Measurements from ENCODE around the gene ADGRE2. TPM values are rescaled to one million over a fixed set of nuclear protein-coding genes. Genes with fewer than 3 reads are reported as not detected.
"Not testable (repeated sequence)": the region's sequence is repeated elsewhere in the genome, so short reads cannot be mapped to it uniquely, and the experiment has no call there.

The ADGRE2 gene
- total RNA-seq, 2 experiments from 2014 or later, result 0.11 TPM; not detected in 1

DNA sequence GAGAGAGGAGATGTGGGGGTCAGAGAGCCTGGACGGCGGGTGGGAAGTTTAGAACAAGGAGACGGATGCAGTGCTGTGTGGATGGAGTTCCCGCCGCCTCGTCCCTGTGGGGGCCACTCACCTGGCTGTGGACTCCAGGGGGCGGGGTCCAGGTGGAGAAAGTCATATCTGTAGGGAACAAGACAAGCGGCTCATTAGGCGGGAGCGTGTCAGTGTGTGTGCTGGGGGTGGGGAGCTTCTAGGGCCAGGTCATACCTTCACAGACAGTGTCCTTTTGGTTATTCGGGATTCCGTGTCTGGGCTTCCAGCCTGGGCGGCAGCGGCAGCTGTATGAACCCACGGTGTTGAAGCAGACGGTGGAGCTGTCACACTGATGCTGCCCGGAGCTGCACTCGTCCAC is 13.0 kb downstream of the ADGRE2 start:
- H3K9me3 ChIP-seq (ENCODE audit: low read length); H3K4me1 ChIP-seq (ENCODE audit: insufficient read depth, low read length, poor library complexity, severe bottlenecking); H3K9me2 ChIP-seq (ENCODE audit: insufficient read depth, low read length); H3K36me3 ChIP-seq (ENCODE audit: insufficient read depth, low read length); H2AFZ ChIP-seq (ENCODE audit: low read length); H3K4me3 ChIP-seq (ENCODE audit: low read depth, low read length, poor library complexity, severe bottlenecking); intact Hi-C loops (cut with micrococcal nuclease; ENCODE audit: unreplicated experiment); DNase-seq (ENCODE audit: low spot score); H3K79me2 ChIP-seq (ENCODE audit: insufficient read depth, low read depth, low read length); H3K27ac ChIP-seq (ENCODE audit: low read depth, low read length, poor library complexity, severe bottlenecking); H4K20me1 ChIP-seq (ENCODE audit: insufficient read depth, low read length); H3K4me2 ChIP-seq (ENCODE audit: low read length); BruUV-seq (replicated peaks); POLR2A ChIA-PET: not testable (repeated sequence)
- CTCF ChIA-PET (ENCODE audit: unreplicated experiment), result interaction anchor here (0.6 kb wide), 1 partner anchor 456 kb away, joined by 5 read pairs; no protein-coding TSS in a partner anchor

DNA sequence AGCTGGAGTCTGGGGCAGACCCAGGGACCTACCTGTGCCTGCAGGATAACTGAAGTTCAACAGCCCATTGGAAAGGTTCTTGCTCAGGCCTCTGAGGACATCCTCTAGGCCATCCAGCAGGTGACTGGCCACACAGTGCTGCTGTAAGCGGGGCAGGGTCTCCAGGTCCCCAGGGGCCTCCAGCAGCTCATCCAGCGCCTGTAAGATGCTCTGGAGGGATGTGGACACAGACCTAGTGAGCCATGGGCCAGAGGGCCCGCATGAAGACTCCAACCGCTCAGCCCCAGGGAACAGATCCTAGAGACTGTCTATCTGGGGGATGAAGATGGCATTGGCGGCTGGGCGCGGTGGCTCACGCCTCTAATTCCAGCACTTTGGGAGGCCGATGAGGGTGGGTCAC is 14.0 kb downstream of the ADGRE2 start:
- H3K4me1 ChIP-seq (ENCODE audit: insufficient read depth, low read length, poor library complexity, severe bottlenecking), result no peaks in the 10 kb centered on the region
- ChIA-PET CTCF (ENCODE audit: unreplicated experiment) (no interaction called here), POLR2A (no interaction called here)
- TF ChIP-seq EZH2phosphoT487 (IDR thresholded peaks at IDR 0.05; ENCODE audit: borderline replicate concordance, low read depth, low read length), result no peak
- TF ChIP-seq, protein P1, sequence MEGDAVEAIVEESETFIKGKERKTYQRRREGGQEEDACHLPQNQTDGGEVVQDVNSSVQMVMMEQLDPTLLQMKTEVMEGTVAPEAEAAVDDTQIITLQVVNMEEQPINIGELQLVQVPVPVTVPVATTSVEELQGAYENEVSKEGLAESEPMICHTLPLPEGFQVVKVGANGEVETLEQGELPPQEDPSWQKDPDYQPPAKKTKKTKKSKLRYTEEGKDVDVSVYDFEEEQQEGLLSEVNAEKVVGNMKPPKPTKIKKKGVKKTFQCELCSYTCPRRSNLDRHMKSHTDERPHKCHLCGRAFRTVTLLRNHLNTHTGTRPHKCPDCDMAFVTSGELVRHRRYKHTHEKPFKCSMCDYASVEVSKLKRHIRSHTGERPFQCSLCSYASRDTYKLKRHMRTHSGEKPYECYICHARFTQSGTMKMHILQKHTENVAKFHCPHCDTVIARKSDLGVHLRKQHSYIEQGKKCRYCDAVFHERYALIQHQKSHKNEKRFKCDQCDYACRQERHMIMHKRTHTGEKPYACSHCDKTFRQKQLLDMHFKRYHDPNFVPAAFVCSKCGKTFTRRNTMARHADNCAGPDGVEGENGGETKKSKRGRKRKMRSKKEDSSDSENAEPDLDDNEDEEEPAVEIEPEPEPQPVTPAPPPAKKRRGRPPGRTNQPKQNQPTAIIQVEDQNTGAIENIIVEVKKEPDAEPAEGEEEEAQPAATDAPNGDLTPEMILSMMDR (conservative IDR thresholded peaks at IDR 0.05; ENCODE audit: low read length), result no peak
- intact Hi-C loops (cut with micrococcal nuclease; ENCODE audit: unreplicated experiment), result no loop called here
- H2AFZ ChIP-seq (ENCODE audit: low read length), result no peak overlapping the region
- no peak overlapping the region for H3K27ac ChIP-seq (ENCODE audit: low read depth, low read length, poor library complexity, severe bottlenecking)
- no peaks in the 10 kb centered on the region for H3K79me2 ChIP-seq (ENCODE audit: insufficient read depth, low read depth, low read length)
- H3K36me3 ChIP-seq (ENCODE audit: insufficient read depth, low read length), result no peaks in the 10 kb centered on the region
- DNase-seq (ENCODE audit: low spot score), result no peak
- BruUV-seq (replicated peaks), result no TSS peak
- H3K9me2 ChIP-seq (ENCODE audit: insufficient read depth, low read length), result no peaks in the 10 kb centered on the region
- H3K4me2 ChIP-seq (ENCODE audit: low read length), result no peak overlapping the region
- no peak overlapping the region for H3K4me3 ChIP-seq (ENCODE audit: low read depth, low read length, poor library complexity, severe bottlenecking)
- no peaks in the 10 kb centered on the region for H3K9me3 ChIP-seq (ENCODE audit: low read length)
- no peaks in the 10 kb centered on the region for H4K20me1 ChIP-seq (ENCODE audit: insufficient read depth, low read length)

- Histone ChIP-seq H3K36me3 (ENCODE audit: insufficient read depth, low read length) (no peaks in the 10 kb centered on the region), H2AFZ (ENCODE audit: low read length) (no peak overlapping the region), H3K9me3 (ENCODE audit: low read length) (no peaks in the 10 kb centered on the region), H4K20me1 (ENCODE audit: insufficient read depth, low read length) (no peaks in the 10 kb centered on the region), H3K79me2 (ENCODE audit: insufficient read depth, low read depth, low read length) (no peaks in the 10 kb centered on the region), H3K27ac (ENCODE audit: low read depth, low read length, poor library complexity, severe bottlenecking) (no peak overlapping the region), H3K4me2 (ENCODE audit: low read length) (no peak overlapping the region), H3K9me2 (ENCODE audit: insufficient read depth, low read length) (no peaks in the 10 kb centered on the region), H3K4me1 (ENCODE audit: insufficient read depth, low read length, poor library complexity, severe bottlenecking) (no peaks in the 10 kb centered on the region), H3K4me3 (ENCODE audit: low read depth, low read length, poor library complexity, severe bottlenecking) (no peak overlapping the region)
- CTCF ChIA-PET (ENCODE audit: unreplicated experiment), result no interaction called here
- TF ChIP-seq, protein P1 (conservative IDR thresholded peaks at IDR 0.05; ENCODE audit: low read length), result no peak
- no peak for TF ChIP-seq EZH2phosphoT487 (IDR thresholded peaks at IDR 0.05; ENCODE audit: borderline replicate concordance, low read depth, low read length)
- POLR2A ChIA-PET, result no interaction called here
- BruUV-seq (replicated peaks), result no TSS peak
- no peak for DNase-seq (ENCODE audit: low spot score)
- intact Hi-C loops (cut with micrococcal nuclease; ENCODE audit: unreplicated experiment), result no loop called here
Measured at GRCh38 chr19:14763497-14764145, 14.7 kb downstream of the ADGRE2 start.

All from OCI-LY7 (cell line).